Lung (tissue), 12 donors: Measurements from ENCODE around the gene SHB. TPM values are rescaled to one million over a fixed set of nuclear protein-coding genes. Genes with fewer than 3 reads are reported as not detected.

Source experiments
- ATAC-seq: fragments of 200-7000 bp; cut with Tn5 transposase; one replicate; pipeline ENCODE4 v1.9.1; 2020; ENCODE audit warnings: moderate number of reproducible peaks; ENCODE audit not compliant: insufficient read depth, low FRiP score
- DNase-seq, 3 donors: peaks; one replicate each; pipeline ENCODE4 v3.0.0-alpha.2; 2013 to 2017
- H3K27ac ChIP-seq, 2 donors: one replicate each; pipeline ENCODE4 v1.5.1; 2013; ENCODE audit warnings: mild to moderate bottlenecking in 2 of 2, moderate library complexity in 2 of 2, control low read depth in 1 of 2, inconsistent platforms in 1 of 2, low read depth in 1 of 2, low read length in 1 of 2
- H3K27me3 ChIP-seq, 3 donors: one replicate each; pipeline ENCODE4 v1.5.1; 2013; ENCODE audit warnings: low read length in 2 of 3; ENCODE audit not compliant: control insufficient read depth in 3 of 3, insufficient read depth in 3 of 3
- H3K36me3 ChIP-seq, 4 donors: one replicate each; pipeline ENCODE4 v1.5.1; 2013; ENCODE audit warnings: low read length in 4 of 4, mild to moderate bottlenecking in 1 of 4, moderate library complexity in 1 of 4; ENCODE audit not compliant: control insufficient read depth in 4 of 4, insufficient read depth in 4 of 4
- H3K4me1 ChIP-seq, 5 donors: one replicate each; pipeline ENCODE4 v1.5.1; 2013; ENCODE audit warnings: low read length in 5 of 5, mild to moderate bottlenecking in 2 of 5, moderate library complexity in 1 of 5; ENCODE audit not compliant: control insufficient read depth in 5 of 5, insufficient read depth in 5 of 5
- H3K4me3 ChIP-seq: one replicate; pipeline ENCODE4 v1.5.1; 2013; ENCODE audit warnings: mild to moderate bottlenecking, control low read depth, moderate library complexity
- H3K9ac ChIP-seq, 2 donors: one replicate each; pipeline ENCODE4 v1.5.1; 2013; ENCODE audit warnings: low read length in 2 of 2, control low read depth in 1 of 2; ENCODE audit not compliant: insufficient read depth in 1 of 2
- H3K9me3 ChIP-seq, 4 donors: one replicate each; pipeline ENCODE4 v1.5.1; 2013; ENCODE audit warnings: low read length in 3 of 4, mild to moderate bottlenecking in 1 of 4, moderate library complexity in 1 of 4; ENCODE audit not compliant: control insufficient read depth in 4 of 4, insufficient read depth in 3 of 4
- CTCF ChIP-seq: IDR thresholded peaks from 2 replicates; pipeline ENCODE4 v1.5.1; 2012; ENCODE audit warnings: mild to moderate bottlenecking; ENCODE audit errors: control extremely low read depth, extremely low read depth
- WGBS, 2 donors: extraction: QIAGEN DNeasy Blood & Tissue Kit; methylation state at CpG; one replicate each; pipeline ENCODE4 v1.1.7; 2013; 5-methylcytosine and 5-hydroxymethylcytosine counted together
- polyA plus RNA-seq, 2 donors: library from polyadenylated mRNA; stranded (reverse); fragments of 200-250 nt; gene quantifications; one replicate each; pipeline ENCODE4 v1.2.1, GENCODE V29; 2013
- total RNA-seq, 2 donors: library from RNA; depleted of rRNA in 1 of 2; stranded (reverse); fragments of >200 nt in 1 of 2; gene quantifications; one replicate each; pipeline ENCODE4 v1.2.1, GENCODE V29; 2014 to 2021
- donor health status: control.
- donor health status: control.
- donor health status: Bipolar disorder and iron deficiency.
- donor health status: healthy.
- donor health status: DM: yes; HTN: yes; CAD: no.

SHB gene
- total and polyA plus RNA-seq, 4 donors: 10.8 to 32.3 (median 14.4) TPM

- Histone ChIP-seq H3K4me3 (no peak overlapping the region), H3K27me3 (no peaks in the 10 kb centered on the region), H3K36me3 (peaks cover 0 to 4% (median 2%) of the 10 kb centered on the region in 4 donors), H3K9ac (no peak overlapping the region), H3K27ac (peak overlapping the region in 1 of 2 donors; percentile 32), H3K4me1 (peaks cover 18 to 56% (median 19%) of the 10 kb centered on the region in 5 donors), H3K9me3 (no peaks in the 10 kb centered on the region)
- DNase-seq (peak; percentile 78 to 84 (median 81)), ATAC-seq (no peak)
- WGBS, 2 donors: 64 to 84% methylated on average over 22 of the region's 22 CpGs
- TF ChIP-seq CTCF: no peak
Measured at GRCh38 chr9:37938121-37938891, 130.7 kb downstream of the SHB start.

GRCh38 chr9:37937366-37937765, 131.7 kb downstream of the SHB start:
- Histone ChIP-seq H3K27ac (no peak overlapping the region), H3K9me3 (no peaks in the 10 kb centered on the region), H3K4me3 (no peak overlapping the region), H3K9ac (no peak overlapping the region), H3K4me1 (peaks cover 13 to 50% (median 19%) of the 10 kb centered on the region in 5 donors), H3K36me3 (peaks cover 0 to 4% (median 2%) of the 10 kb centered on the region in 4 donors), H3K27me3 (no peaks in the 10 kb centered on the region)
- 84 to 94% methylated on average over 9 of the region's 9 CpGs for WGBS, 2 donors
- DNase-seq (no peak), ATAC-seq (no peak)
- no peak for TF ChIP-seq CTCF

- WGBS, 2 donors: 62 to 76% methylated on average over 4 of the region's 4 CpGs
- DNase-seq: peak; percentile 53 to 75 (median 71)
- Histone ChIP-seq H3K27ac (no peak overlapping the region), H3K4me1 (peaks cover 13 to 50% (median 19%) of the 10 kb centered on the region in 5 donors), H3K36me3 (peaks cover 0 to 4% (median 2%) of the 10 kb centered on the region in 4 donors), H3K9me3 (no peaks in the 10 kb centered on the region), H3K4me3 (no peak overlapping the region), H3K27me3 (no peaks in the 10 kb centered on the region), H3K9ac (no peak overlapping the region)
- ATAC-seq: no peak
- no peak for TF ChIP-seq CTCF
Measured at GRCh38 chr9:37936965-37937364, 132.1 kb downstream of the SHB start.
